GM18870 (cell line): Measurements from ENCODE around the gene C22orf23.
"Not testable (repeated sequence)": the region's sequence is repeated elsewhere in the genome, so short reads cannot be mapped to it uniquely, and the experiment has no call there.

Experiments
- ATAC-seq: cut with Tn5 transposase; IDR thresholded peaks from one replicate; pipeline ENCODE4 v1.9.1; 2021; ENCODE audit warnings: moderate library complexity; ENCODE audit not compliant: unreplicated experiment

C22orf23 gene

GRCh38 chr22:37957232-37957631 lies 3.8 kb upstream of the C22orf23 start:
- no peak for ATAC-seq

GRCh38 chr22:37955825-37956397 lies 2.5 kb upstream of the C22orf23 start:
- ATAC-seq = not testable (repeated sequence)

DNA sequence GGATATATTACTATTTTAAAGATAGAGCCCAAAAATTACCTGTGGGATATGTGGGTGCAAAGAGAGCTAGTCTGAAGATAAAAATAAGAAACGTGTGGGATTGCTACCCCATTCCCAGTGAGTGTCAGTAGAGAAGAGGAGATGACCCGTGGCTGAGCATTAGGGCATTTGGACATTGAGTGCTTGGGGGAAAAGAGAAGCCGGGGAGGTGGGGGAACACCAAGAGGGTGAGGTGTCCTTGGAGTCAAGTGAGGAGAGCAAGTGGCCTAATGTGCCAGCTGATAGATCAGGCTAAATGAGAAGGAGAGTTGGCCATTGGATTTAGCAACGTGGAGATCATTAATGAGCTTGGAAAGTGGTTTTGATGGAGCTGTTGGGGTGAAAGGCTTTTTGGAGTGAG lies 1.3 kb upstream of the C22orf23 start:
- ATAC-seq = no peak

DNA sequence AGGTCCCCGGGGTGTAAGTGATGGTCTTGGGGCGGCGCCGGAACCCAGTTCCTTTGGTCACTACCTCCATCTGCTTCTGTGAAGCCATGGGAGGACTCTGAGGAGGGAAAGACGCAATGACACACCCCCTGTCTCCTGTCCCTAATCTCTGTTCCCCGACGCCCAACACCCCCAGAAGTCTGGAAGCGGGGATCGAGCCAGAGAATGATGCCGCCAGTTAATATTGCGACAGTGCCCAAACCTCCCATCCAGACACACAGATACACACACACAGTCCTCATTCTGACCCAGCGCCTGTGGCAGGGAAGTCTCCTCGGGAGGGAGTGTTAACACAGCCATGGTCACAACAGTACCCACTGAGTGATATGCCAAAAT lies 352 bp downstream of the C22orf23 start:
- peak; percentile 31 for ATAC-seq

- ATAC-seq = not testable (repeated sequence)
Observed at GRCh38 chr22:37952629-37953028, 772 bp downstream of the C22orf23 start.

DNA sequence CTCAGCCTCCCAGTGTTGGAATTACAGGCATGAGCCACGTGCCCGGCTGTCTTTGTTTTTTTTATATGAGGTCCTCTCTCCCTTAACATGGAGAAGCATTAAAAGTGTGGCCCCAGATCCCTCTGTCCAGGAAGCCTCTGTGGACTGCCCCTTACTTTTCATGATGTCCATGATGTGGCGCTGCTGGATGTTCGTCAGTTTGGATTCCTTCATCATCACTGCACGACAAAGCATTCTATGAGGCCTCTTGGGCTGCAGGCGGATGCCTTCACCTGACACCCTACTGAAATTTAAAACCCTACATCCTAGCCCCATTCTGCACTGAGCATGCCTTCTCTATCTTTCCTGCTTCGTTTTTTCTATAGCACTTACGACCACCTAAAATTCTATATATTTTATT lies 2.1 kb downstream of the C22orf23 start:
- ATAC-seq = no peak

GRCh38 chr22:37947142-37947795 lies 6.1 kb downstream of the C22orf23 start:
- not testable (repeated sequence) for ATAC-seq

DNA sequence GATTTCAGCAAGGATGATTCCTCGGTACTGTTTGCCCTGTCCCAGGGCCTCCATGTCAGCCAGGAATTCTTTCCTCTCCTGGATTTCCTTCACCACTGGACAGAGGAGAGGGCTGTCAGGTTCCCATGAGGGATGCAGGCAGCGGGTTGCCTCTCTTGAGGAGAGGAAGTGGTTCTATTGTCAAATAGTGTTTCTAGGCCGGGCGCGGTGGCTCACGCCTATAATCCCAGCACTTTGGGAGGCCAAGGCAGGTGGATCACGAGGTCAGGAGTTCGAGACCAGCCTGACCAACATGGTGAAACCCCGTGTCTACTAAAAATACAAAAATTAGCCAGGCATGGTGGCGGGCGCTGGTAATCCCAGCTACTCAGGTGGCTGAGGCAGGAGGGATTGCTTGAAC lies 9.0 kb downstream of the C22orf23 start:
- ATAC-seq = not testable (repeated sequence)

GRCh38 chr22:37943825-37944198 lies 9.6 kb downstream of the C22orf23 start:
- no peak for ATAC-seq

DNA sequence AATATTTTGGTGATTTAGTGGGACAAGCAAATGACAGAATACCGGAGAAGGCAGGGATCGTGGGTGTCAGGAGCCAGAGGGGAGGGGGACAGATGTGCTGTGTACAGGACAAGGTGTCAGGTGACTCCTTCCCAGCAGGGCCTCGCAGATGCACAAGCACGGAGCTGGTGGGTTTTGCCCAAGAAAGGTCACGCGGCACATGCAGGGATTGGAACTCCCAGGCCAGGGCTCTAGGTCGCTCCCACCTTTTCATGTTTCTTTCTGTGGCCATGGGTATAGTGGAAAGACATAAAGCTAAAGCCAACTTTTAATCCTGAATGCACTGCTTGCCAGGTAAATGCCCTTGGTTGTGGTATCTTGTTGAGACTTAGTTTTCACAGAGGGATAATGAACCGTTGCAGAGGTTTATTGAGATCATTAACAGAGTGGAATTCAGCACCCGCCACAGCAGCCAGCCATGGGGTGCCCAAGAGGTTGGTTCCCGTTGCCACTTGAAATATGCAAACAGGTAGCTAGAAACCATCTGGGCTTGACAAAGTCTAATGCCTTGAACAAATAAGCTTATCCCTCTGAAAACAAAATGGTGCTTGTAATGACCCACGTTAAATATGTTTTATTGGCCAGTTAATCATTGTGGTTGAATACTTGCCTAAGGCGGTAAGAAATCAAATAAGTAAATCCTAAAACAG lies 10.1 kb downstream of the C22orf23 start:
- no peak for ATAC-seq

DNA sequence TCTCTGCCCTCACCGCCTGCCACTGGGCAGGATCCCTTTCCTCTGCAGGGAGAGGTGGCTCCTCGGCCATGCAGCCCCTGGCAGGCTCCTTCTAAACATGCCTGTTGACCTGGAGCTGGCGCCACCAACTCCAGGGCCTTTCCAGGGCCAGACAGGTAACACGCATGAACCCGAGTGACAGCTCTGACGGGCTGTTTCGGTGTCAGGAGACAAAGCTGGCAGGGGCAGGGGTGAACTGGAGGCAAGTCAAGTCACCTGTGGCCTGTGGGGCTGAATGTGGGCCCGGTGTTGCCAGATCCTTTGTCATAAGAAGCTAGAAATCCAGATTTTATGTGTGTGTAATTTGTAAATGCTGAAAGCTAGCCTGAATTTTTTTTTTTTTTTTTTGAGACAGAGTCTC lies 11.3 kb downstream of the C22orf23 start:
- no peak for ATAC-seq

- no peak for ATAC-seq
Observed at GRCh38 chr22:37940698-37941376, 12.6 kb downstream of the C22orf23 start.

DNA sequence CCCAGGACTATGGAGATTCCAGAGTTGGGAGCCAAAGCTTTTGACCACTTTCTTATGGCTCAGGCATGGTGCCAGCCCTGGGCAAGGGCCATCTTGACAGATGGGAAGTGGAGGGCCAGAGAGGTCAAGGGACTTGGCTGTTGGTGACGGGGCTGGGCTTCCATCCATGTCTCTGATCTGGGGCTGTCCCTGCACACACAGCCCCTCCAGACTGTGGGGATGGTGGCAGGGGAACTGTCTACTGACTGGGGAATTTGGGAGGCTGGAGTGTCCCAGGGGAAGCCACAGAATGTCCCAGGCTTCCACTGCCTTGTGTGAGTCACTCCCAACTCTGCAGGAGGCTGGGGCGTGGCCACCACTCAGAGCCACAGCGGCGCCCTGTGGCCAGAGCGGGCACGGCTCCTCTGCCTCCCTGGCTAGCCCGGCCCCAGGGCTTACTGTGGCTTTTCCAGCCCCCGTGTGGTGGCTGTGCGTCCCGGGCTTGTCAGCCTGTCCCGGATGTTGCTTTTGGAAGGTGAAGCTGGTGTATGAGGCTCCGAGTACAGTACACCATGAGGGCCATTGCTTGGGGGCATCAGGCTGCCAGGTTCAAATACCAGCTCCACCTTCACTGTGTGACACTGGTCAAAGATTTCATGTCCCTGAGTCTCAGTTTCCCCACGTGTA lies 19.6 kb downstream of the C22orf23 start:
- peak; percentile 57 for ATAC-seq

DNA sequence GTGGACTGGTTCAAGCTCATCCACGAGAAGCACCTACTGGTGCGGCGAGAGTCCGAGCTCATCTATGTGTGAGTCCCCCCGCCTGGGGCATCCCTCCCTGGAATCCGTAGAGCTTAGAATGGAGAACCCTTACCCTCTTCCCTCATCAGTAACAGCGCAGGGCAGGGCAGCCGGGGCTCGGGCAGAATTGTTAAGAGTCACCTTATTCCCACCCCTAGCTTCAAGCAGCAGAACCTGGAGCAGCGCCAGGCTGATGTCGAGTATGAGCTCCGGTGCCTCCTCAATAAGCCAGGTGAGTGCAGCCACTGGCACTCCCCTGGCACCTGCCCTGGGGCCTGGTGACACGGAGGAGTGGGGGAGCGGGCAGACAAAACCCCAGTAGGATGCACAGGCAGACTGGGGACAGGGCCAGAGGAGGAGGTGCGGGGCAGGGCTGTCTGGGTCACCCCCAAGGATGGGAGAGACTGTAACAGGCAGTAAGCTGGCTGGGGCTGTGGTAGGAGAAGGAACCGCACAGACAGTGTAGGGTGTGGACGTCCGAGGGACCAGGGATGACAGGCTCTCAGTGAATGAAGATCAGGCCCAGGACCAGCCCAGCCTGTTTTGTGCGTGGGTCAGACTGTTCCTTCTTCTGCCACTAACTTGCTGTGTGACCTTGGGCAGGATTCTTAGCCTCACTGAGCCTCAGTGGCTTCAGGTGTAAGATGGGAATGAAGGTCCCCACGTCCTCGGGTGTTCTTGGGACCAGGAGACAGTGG lies 20.4 kb downstream of the C22orf23 start:
- no peak for ATAC-seq

- no peak for ATAC-seq
Observed at GRCh38 chr22:37932401-37932800, 21.0 kb downstream of the C22orf23 start.

- ATAC-seq = no peak
Observed at GRCh38 chr22:37931893-37932389, 21.5 kb downstream of the C22orf23 start.

DNA sequence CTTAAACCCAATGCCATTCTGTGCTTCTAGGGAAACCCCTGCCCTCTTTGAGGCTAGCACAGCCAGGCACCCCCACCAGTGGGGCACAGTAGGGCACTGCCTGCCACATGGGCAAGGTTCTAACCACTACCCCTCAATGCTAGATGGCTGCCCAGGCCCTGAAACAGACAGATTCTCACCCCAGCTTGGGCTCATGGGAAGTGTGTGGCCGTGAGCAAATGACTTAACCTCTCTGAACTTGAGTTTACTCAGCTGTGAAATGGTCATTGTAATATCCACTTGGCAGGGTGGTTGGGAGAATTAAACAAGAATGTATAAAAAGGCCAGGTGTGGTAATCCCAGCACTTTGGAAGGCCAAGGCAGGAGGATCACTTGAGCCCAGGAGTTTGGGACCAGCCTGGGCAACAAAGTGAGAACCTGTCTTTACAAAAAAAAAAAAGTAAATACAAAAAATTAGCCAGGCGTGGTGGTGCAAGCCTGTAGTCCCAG lies 22.4 kb downstream of the C22orf23 start:
- no peak for ATAC-seq

- ATAC-seq = no peak
Observed at GRCh38 chr22:37930270-37930951, 23.0 kb downstream of the C22orf23 start.

GRCh38 chr22:37929390-37929789 lies 24.0 kb downstream of the C22orf23 start:
- no peak for ATAC-seq

GRCh38 chr22:37927637-37927936 lies 25.8 kb downstream of the C22orf23 start:
- ATAC-seq = no peak
